Duodenal mucosa (tissue), 2 donors: ENCODE measurements around the gene DUS3L.
A peak's percentile ranks its signal among the peaks of the same experiment; 100 is the strongest.

Experiments used
- H3K27ac ChIP-seq: one replicate; pipeline ENCODE4 v1.7.0; 2013; ENCODE audit warnings: low read depth, low read length
- H3K27me3 ChIP-seq, 2 donors: one replicate each; pipeline ENCODE4 v1.7.0; 2013; ENCODE audit warnings: low read length in 2 of 2, control low read depth in 1 of 2; ENCODE audit not compliant: insufficient read depth in 2 of 2, control insufficient read depth in 1 of 2
- H3K36me3 ChIP-seq, 2 donors: one replicate each; pipeline ENCODE4 v1.7.0; 2013; ENCODE audit warnings: low read length in 2 of 2, control low read depth in 1 of 2; ENCODE audit not compliant: insufficient read depth in 2 of 2, control insufficient read depth in 1 of 2
- H3K4me1 ChIP-seq, 2 donors: one replicate each; pipeline ENCODE4 v1.7.0; 2013; ENCODE audit warnings: low read length in 2 of 2, control low read depth in 1 of 2; ENCODE audit not compliant: insufficient read depth in 2 of 2, control insufficient read depth in 1 of 2
- H3K4me3 ChIP-seq, 2 donors: one replicate each; pipeline ENCODE4 v1.7.0; 2013; ENCODE audit warnings: low read length in 2 of 2, low read depth in 1 of 2
- H3K9ac ChIP-seq, 2 donors: one replicate each; pipeline ENCODE4 v1.7.0; 2013; ENCODE audit warnings: low read length in 2 of 2, low read depth in 1 of 2
- H3K9me3 ChIP-seq, 2 donors: one replicate each; pipeline ENCODE4 v1.7.0; 2013; ENCODE audit warnings: low read length in 2 of 2, control low read depth in 1 of 2; ENCODE audit not compliant: control insufficient read depth in 1 of 2

Gene DUS3L

DNA sequence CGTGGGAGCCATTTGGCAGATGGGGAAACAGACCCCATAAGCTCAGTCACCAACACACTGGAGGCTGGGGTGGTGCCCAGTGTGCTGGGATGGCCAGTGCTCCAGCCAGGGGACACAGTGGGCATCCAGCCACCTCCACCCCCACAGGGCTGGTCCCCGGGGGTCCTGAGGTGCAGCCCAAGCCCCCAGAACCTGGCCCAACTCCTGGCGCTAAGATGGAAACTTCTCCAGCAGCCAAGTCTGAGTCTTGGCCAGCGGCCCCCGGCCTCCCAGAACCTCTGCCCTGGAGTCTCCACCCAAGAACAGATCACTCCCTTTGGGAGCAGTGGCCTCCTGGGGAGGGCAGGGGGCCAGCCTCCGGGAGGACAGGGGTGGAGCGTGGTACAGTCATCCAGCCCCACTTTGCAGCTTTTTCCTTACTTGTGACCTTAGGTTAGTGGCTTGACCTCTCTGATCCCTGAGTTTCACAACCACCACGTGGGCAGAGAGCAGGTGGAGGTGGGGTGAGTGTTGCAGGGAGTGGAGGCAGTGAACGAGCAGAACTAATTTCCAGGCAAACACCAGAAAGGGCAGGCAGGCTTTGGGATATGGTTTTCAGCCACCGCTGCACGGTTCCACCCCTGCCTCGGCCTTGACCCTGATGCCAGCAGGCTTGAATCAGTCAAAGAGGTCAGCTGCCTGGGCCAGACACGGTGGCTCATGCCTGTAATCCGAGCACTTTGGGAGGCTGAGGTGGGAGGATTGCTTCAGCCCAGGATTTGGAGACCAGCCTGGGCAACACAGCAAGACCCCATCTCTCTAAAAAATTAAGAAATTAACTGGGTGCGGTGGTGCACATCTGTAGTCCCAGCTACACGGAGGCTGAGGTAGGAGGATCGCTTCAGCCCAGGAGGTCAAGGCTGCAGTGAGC is 9.7 kb upstream of the DUS3L start:
- Histone ChIP-seq H3K36me3 (no peaks in the 10 kb centered on the region), H3K9ac (no peak overlapping the region), H3K27me3 (no peaks in the 10 kb centered on the region), H3K9me3 (no peaks in the 10 kb centered on the region), H3K27ac (no peak overlapping the region), H3K4me3 (no peak overlapping the region), H3K4me1 (peaks cover 27 to 32% of the 10 kb centered on the region in 2 donors)

GRCh38 chr19:5799247-5800241 is 8.6 kb upstream of the DUS3L start:
- Histone ChIP-seq H3K9ac (no peak overlapping the region), H3K27me3 (no peaks in the 10 kb centered on the region), H3K36me3 (no peaks in the 10 kb centered on the region), H3K4me3 (no peak overlapping the region), H3K9me3 (no peaks in the 10 kb centered on the region), H3K27ac (no peak overlapping the region), H3K4me1 (peaks cover 27 to 32% of the 10 kb centered on the region in 2 donors)

GRCh38 chr19:5798244-5798643 is 7.3 kb upstream of the DUS3L start:
- Histone ChIP-seq H3K27ac (no peak overlapping the region), H3K9me3 (no peaks in the 10 kb centered on the region), H3K4me1 (peaks cover 20 to 22% of the 10 kb centered on the region in 2 donors), H3K9ac (no peak overlapping the region), H3K27me3 (no peaks in the 10 kb centered on the region), H3K36me3 (no peaks in the 10 kb centered on the region), H3K4me3 (no peak overlapping the region)

- Histone ChIP-seq H3K4me1 (peaks cover 13 to 16% of the 10 kb centered on the region in 2 donors), H3K9ac (no peak overlapping the region), H3K4me3 (no peak overlapping the region), H3K36me3 (no peaks in the 10 kb centered on the region), H3K27ac (no peak overlapping the region), H3K27me3 (no peaks in the 10 kb centered on the region), H3K9me3 (no peaks in the 10 kb centered on the region)
These were observed 4.5 kb upstream of the DUS3L start for GRCh38 chr19:5795382-5795919.

- H3K4me3 ChIP-seq: no peak overlapping the region
- H3K9me3 ChIP-seq: no peaks in the 10 kb centered on the region
- peaks cover 3 to 18% of the 10 kb centered on the region in 2 donors for H3K36me3 ChIP-seq
- peaks cover 0 to 6% of the 10 kb centered on the region in 2 donors for H3K4me1 ChIP-seq
- H3K9ac ChIP-seq: no peak overlapping the region
- H3K27me3 ChIP-seq: no peaks in the 10 kb centered on the region
- no peak overlapping the region for H3K27ac ChIP-seq
These were observed 2.2 kb upstream of the DUS3L start for GRCh38 chr19:5793188-5793587.

GRCh38 chr19:5792224-5792623 is 1.3 kb upstream of the DUS3L start:
- Histone ChIP-seq H3K9ac (no peak overlapping the region), H3K27ac (no peak overlapping the region), H3K4me1 (peaks cover 0 to 6% of the 10 kb centered on the region in 2 donors), H3K36me3 (peaks cover 6 to 27% of the 10 kb centered on the region in 2 donors), H3K27me3 (no peaks in the 10 kb centered on the region), H3K4me3 (no peak overlapping the region), H3K9me3 (no peaks in the 10 kb centered on the region)

- H3K27ac ChIP-seq: no peak overlapping the region
- H3K36me3 ChIP-seq: peaks cover 19 to 49% of the 10 kb centered on the region in 2 donors
- no peaks in the 10 kb centered on the region for H3K9me3 ChIP-seq
- H3K9ac ChIP-seq: peak overlapping the region in 1 of 2 donors; percentile 85
- peaks cover 0 to 6% of the 10 kb centered on the region in 2 donors for H3K4me1 ChIP-seq
- H3K27me3 ChIP-seq: no peaks in the 10 kb centered on the region
- peak overlapping the region; percentile 83 to 98 for H3K4me3 ChIP-seq
These were observed 941 bp downstream of the DUS3L start for GRCh38 chr19:5789886-5790558.

DNA sequence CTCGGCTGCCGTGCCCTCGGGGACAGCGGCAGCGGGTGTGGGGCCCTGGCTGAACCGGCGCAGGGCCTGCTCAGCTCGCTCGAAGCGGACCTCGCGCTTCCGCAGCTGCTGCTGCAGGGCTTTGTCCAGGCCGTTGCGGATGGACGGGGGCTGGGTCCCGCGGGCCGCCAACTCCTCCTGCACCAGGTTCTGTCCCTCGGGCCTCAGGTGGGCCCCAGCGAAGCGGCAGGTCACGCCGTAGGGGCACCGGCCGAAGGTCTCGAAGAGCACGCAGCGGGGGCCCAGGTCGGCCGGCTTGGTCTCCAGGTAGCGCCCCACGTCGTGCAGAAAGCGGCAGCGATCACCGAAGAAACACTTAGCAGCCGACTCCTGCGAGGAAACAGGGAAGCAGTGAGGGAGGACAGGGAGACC is 1.6 kb downstream of the DUS3L start:
- peaks cover 0 to 6% of the 10 kb centered on the region in 2 donors for H3K4me1 ChIP-seq
- H3K9ac ChIP-seq: no peak overlapping the region
- H3K27ac ChIP-seq: no peak overlapping the region
- H3K9me3 ChIP-seq: no peaks in the 10 kb centered on the region
- H3K36me3 ChIP-seq: peaks cover 19 to 54% of the 10 kb centered on the region in 2 donors
- H3K27me3 ChIP-seq: no peaks in the 10 kb centered on the region
- no peak overlapping the region for H3K4me3 ChIP-seq

- no peaks in the 10 kb centered on the region for H3K27me3 ChIP-seq
- no peak overlapping the region for H3K4me3 ChIP-seq
- no peak overlapping the region for H3K9ac ChIP-seq
- peaks cover 19 to 57% of the 10 kb centered on the region in 2 donors for H3K36me3 ChIP-seq
- no peaks in the 10 kb centered on the region for H3K9me3 ChIP-seq
- H3K27ac ChIP-seq: no peak overlapping the region
- peaks cover 0 to 6% of the 10 kb centered on the region in 2 donors for H3K4me1 ChIP-seq
These were observed 2.5 kb downstream of the DUS3L start for GRCh38 chr19:5788422-5788821.
